ES-I3 (cell line): Measurements from ENCODE around the gene AKAIN1.

Experiments
- H3K36me3 ChIP-seq: 2 replicates; pipeline ENCODE4 v1.6.1; 2013; ENCODE audit warnings: mild to moderate bottlenecking, low read length, control low read depth, moderate library complexity; ENCODE audit not compliant: insufficient read depth
- H3K4me1 ChIP-seq: 2 replicates; pipeline ENCODE4 v1.6.1; 2013; ENCODE audit warnings: mild to moderate bottlenecking, control low read depth, low read length; ENCODE audit not compliant: insufficient read depth
- H3K9ac ChIP-seq: 2 replicates; pipeline ENCODE4 v1.6.1; 2013; ENCODE audit warnings: low read depth, mild to moderate bottlenecking, low read length, moderate library complexity
- H3K9me3 ChIP-seq: 2 replicates; pipeline ENCODE4 v1.6.1; 2013; ENCODE audit warnings: mild to moderate bottlenecking, low read length, moderate library complexity; ENCODE audit not compliant: control insufficient read depth, insufficient read depth

AKAIN1 gene

GRCh38 chr18:5095239-5095638, 101.8 kb downstream of the AKAIN1 start:
- no peaks in the 10 kb centered on the region for H3K36me3 ChIP-seq
- peaks cover 4% of the 10 kb centered on the region; the same call in 1 of the 2 replicates for H3K9me3 ChIP-seq
- no peak overlapping the region for H3K9ac ChIP-seq
- H3K4me1 ChIP-seq = peaks cover 32% of the 10 kb centered on the region

DNA sequence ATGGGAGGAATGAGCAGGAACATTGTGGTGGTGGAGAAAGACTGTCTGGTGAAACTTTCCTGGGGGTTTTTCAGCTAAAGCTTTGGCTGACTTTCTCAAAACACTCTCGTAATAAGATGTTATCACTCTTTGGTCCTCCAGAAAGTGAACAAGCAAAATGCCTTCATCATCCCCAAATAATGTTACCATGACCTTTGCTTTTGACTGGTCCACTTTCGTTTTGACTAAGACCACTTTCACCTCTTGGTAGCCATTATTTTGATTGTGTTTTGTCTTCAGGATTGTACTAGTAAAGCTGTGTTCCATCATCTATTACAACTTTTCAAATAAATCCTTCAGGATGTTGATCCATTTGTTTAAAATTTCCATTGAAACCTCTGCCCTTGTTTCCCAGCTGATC, 103.2 kb downstream of the AKAIN1 start:
- Histone ChIP-seq H3K36me3 (no peaks in the 10 kb centered on the region), H3K9ac (no peak overlapping the region), H3K4me1 (peaks cover 32% of the 10 kb centered on the region), H3K9me3 (peaks cover 6% of the 10 kb centered on the region; the same call in 1 of the 2 replicates)
